ENCODE results near the gene TPP2.

The TPP2 gene

GRCh38 chr13:102597029-102597961 lies 509 bp downstream of the TPP2 start:
- DNase-seq = no peak

- no peak for DNase-seq
These were observed 1.3 kb downstream of the TPP2 start for GRCh38 chr13:102598061-102598460.

GRCh38 chr13:102599426-102600012 lies 2.7 kb downstream of the TPP2 start:
- no peak for DNase-seq

- no peak for DNase-seq
These were observed 9.9 kb downstream of the TPP2 start for GRCh38 chr13:102606537-102607309.

- DNase-seq = no peak
These were observed 12.2 kb downstream of the TPP2 start for GRCh38 chr13:102608974-102609373.

- no peak for DNase-seq
These were observed 12.9 kb downstream of the TPP2 start for GRCh38 chr13:102609696-102610095.

GRCh38 chr13:102610296-102610895 lies 13.6 kb downstream of the TPP2 start:
- no peak for DNase-seq

GRCh38 chr13:102617697-102618350 lies 21.0 kb downstream of the TPP2 start:
- DNase-seq = no peak

- no peak for DNase-seq
These were observed 23.7 kb downstream of the TPP2 start for GRCh38 chr13:102620516-102620915.

GRCh38 chr13:102626928-102627327 lies 30.1 kb downstream of the TPP2 start:
- no peak for DNase-seq

- no peak for DNase-seq
These were observed 31.8 kb downstream of the TPP2 start for GRCh38 chr13:102628559-102628958.

GRCh38 chr13:102631198-102631597 lies 34.4 kb downstream of the TPP2 start:
- no peak for DNase-seq

- DNase-seq = no peak
These were observed 42.0 kb downstream of the TPP2 start for GRCh38 chr13:102638741-102639140.

- no peak for DNase-seq
These were observed 45.2 kb downstream of the TPP2 start for GRCh38 chr13:102642029-102642428.

GRCh38 chr13:102642475-102642874 lies 45.7 kb downstream of the TPP2 start:
- DNase-seq = no peak

- DNase-seq = no peak
These were observed 46.9 kb downstream of the TPP2 start for GRCh38 chr13:102643656-102644055.

GRCh38 chr13:102645701-102646100 lies 48.9 kb downstream of the TPP2 start:
- no peak for DNase-seq

- DNase-seq = no peak
These were observed 51.3 kb downstream of the TPP2 start for GRCh38 chr13:102648046-102648445.

GRCh38 chr13:102650444-102650843 lies 53.7 kb downstream of the TPP2 start:
- DNase-seq = no peak

- DNase-seq = no peak
These were observed 54.6 kb downstream of the TPP2 start for GRCh38 chr13:102651392-102651791.

GRCh38 chr13:102651892-102652291 lies 55.1 kb downstream of the TPP2 start:
- DNase-seq = no peak

- no peak for DNase-seq
These were observed 58.0 kb downstream of the TPP2 start for GRCh38 chr13:102654756-102655155.

GRCh38 chr13:102657630-102658029 lies 60.8 kb downstream of the TPP2 start:
- no peak for DNase-seq
